ENCODE measurements around the gene PTGIS.

Gene PTGIS

GRCh38 chr20:49572857-49573256, 4.9 kb upstream of the PTGIS start:
- no peak for TF ChIP-seq CTCF (conservative IDR thresholded peaks at IDR 0.05; ENCODE audit: low read depth, low read length)
- DNase-seq (ENCODE audit: low read depth), result no peak
- H3K4me3 ChIP-seq (ENCODE audit: low read depth, low read length), result no peak overlapping the region

GRCh38 chr20:49571553-49571835, 3.6 kb upstream of the PTGIS start:
- no peak for DNase-seq (ENCODE audit: low read depth)
- no peak overlapping the region for H3K4me3 ChIP-seq (ENCODE audit: low read depth, low read length)
- no peak for TF ChIP-seq CTCF (conservative IDR thresholded peaks at IDR 0.05; ENCODE audit: low read depth, low read length)

- H3K4me3 ChIP-seq (ENCODE audit: low read depth, low read length), result no peak overlapping the region
- peak; percentile 47 for DNase-seq (ENCODE audit: low read depth)
- TF ChIP-seq CTCF (conservative IDR thresholded peaks at IDR 0.05; ENCODE audit: low read depth, low read length), result no peak
Observed at GRCh38 chr20:49570828-49571552, 3.1 kb upstream of the PTGIS start.

- DNase-seq (ENCODE audit: low read depth), result no peak
- H3K4me3 ChIP-seq (ENCODE audit: low read depth, low read length), result no peak overlapping the region
- no peak for TF ChIP-seq CTCF (conservative IDR thresholded peaks at IDR 0.05; ENCODE audit: low read depth, low read length)
Observed at GRCh38 chr20:49570161-49570827, 2.4 kb upstream of the PTGIS start.

- DNase-seq (ENCODE audit: low read depth), result peak; percentile 52
- no peak overlapping the region for H3K4me3 ChIP-seq (ENCODE audit: low read depth, low read length)
- no peak for TF ChIP-seq CTCF (conservative IDR thresholded peaks at IDR 0.05; ENCODE audit: low read depth, low read length)
Observed at GRCh38 chr20:49569411-49570115, 1.6 kb upstream of the PTGIS start.

GRCh38 chr20:49568278-49569151, 578 bp upstream of the PTGIS start:
- no peak for DNase-seq (ENCODE audit: low read depth)
- no peak for TF ChIP-seq CTCF (conservative IDR thresholded peaks at IDR 0.05; ENCODE audit: low read depth, low read length)
- peak overlapping the region; percentile 14 for H3K4me3 ChIP-seq (ENCODE audit: low read depth, low read length)

Data from choroid plexus epithelial cell (primary cell).